Esophagus muscularis mucosa (tissue), 3 donors: ENCODE measurements around the gene POFUT2.

ENCODE experiments used
- POLR2A ChIP-seq: fragments of 450-650 bp; IDR thresholded peaks from one replicate; pipeline ENCODE4 v1.6.1; 2017; ENCODE audit warnings: antibody characterized with exemption, moderate library complexity, mild to moderate bottlenecking, low read depth
- POLR2AphosphoS5 ChIP-seq, 2 donors: sonication (generic); formaldehyde crosslinking; IDR thresholded peaks; one replicate each; pipeline ENCODE4 v1.6.1; 2017; ENCODE audit warnings: antibody characterized with exemption in 2 of 2
- TF ChIP-seq, protein P1 (sequence below), 3 experiments: fragments of 200-600 bp in 2 of 3; fragments of 450-650 bp in 1 of 3; sonication (generic) in 2 of 3; IDR thresholded peaks; one replicate each; pipeline ENCODE4 v1.5.1; 2017 to 2019; ENCODE audit warnings: antibody characterized with exemption in 3 of 3, mild to moderate bottlenecking in 2 of 3, moderate library complexity in 1 of 3

DNA sequence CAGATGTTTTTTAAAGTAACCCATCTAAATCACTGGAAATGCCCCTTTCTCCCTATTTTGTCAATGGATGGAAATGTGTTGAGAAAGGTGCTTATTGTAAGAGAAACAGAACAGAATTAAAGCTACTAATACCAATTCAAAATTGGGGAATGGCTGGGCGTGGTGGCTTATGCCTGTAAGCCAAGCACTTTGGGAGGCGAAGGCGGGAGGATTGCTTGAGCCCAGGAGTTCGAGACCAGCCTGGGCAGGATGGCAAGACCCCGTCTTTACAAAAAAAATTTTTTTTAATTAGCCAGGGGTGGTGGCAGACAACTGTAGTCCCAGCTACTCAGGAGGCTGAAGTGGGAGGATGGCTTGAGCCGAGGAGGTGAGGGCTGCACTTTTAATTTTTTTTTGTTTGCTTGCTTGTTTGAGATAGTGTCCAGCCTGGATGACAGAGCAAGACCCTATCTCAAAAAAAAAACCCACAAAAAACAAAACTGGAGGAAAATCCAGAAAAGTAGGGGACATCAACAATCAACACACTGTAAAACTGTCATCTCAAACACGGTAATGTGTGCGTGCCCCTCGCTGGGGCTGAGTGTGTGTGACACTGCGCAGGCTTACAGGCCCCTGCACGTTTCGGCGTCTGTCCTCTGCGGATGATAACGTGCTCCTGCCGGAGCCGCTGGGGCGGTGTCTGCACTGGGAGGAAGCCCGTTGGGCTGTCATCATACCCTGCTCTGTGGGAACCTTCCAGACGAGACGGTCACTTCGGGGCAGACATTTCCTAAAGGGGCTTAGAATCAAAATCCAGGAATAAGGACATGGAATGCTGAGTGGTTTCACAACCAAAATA is 11.6 kb upstream of the POFUT2 start:
- TF ChIP-seq, protein P1, sequence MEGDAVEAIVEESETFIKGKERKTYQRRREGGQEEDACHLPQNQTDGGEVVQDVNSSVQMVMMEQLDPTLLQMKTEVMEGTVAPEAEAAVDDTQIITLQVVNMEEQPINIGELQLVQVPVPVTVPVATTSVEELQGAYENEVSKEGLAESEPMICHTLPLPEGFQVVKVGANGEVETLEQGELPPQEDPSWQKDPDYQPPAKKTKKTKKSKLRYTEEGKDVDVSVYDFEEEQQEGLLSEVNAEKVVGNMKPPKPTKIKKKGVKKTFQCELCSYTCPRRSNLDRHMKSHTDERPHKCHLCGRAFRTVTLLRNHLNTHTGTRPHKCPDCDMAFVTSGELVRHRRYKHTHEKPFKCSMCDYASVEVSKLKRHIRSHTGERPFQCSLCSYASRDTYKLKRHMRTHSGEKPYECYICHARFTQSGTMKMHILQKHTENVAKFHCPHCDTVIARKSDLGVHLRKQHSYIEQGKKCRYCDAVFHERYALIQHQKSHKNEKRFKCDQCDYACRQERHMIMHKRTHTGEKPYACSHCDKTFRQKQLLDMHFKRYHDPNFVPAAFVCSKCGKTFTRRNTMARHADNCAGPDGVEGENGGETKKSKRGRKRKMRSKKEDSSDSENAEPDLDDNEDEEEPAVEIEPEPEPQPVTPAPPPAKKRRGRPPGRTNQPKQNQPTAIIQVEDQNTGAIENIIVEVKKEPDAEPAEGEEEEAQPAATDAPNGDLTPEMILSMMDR (IDR thresholded peaks at IDR 0.05), result no peak
- TF ChIP-seq POLR2AphosphoS5 (IDR thresholded peaks at IDR 0.05), result no peak
- no peak for TF ChIP-seq POLR2A
